HG03108 (cell line): ENCODE results near the gene RAMP1.
"Not testable (repeated sequence)": the region's sequence is repeated elsewhere in the genome, so short reads cannot be mapped to it uniquely, and the experiment has no call there.

ENCODE experiments used
- ATAC-seq: cut with Tn5 transposase; IDR thresholded peaks from one replicate; pipeline ENCODE4 v1.9.1; 2021; ENCODE audit warnings: moderate library complexity; ENCODE audit not compliant: unreplicated experiment

The RAMP1 gene

GRCh38 chr2:237863102-237863511 lies 3.7 kb downstream of the RAMP1 start:
- no peak for ATAC-seq

GRCh38 chr2:237863689-237864443 lies 4.4 kb downstream of the RAMP1 start:
- ATAC-seq: no peak

- no peak for ATAC-seq
Observed at GRCh38 chr2:237864444-237864931, 5.1 kb downstream of the RAMP1 start.

GRCh38 chr2:237864940-237865622 lies 5.7 kb downstream of the RAMP1 start:
- ATAC-seq: no peak

- ATAC-seq: no peak
Observed at GRCh38 chr2:237865623-237866041, 6.2 kb downstream of the RAMP1 start.

GRCh38 chr2:237866101-237866621 lies 6.7 kb downstream of the RAMP1 start:
- no peak for ATAC-seq

GRCh38 chr2:237867465-237867864 lies 8.0 kb downstream of the RAMP1 start:
- ATAC-seq: no peak

- not testable (repeated sequence) for ATAC-seq
Observed at GRCh38 chr2:237868074-237868473, 8.7 kb downstream of the RAMP1 start.

- ATAC-seq: no peak
Observed at GRCh38 chr2:237868631-237869342, 9.4 kb downstream of the RAMP1 start.

- no peak for ATAC-seq
Observed at GRCh38 chr2:237869343-237870102, 10.1 kb downstream of the RAMP1 start.

- ATAC-seq: no peak
Observed at GRCh38 chr2:237870126-237870525, 10.7 kb downstream of the RAMP1 start.

- ATAC-seq: no peak
Observed at GRCh38 chr2:237870754-237871651, 11.6 kb downstream of the RAMP1 start.

GRCh38 chr2:237872178-237872887 lies 12.9 kb downstream of the RAMP1 start:
- no peak for ATAC-seq

GRCh38 chr2:237873421-237873831 lies 14.0 kb downstream of the RAMP1 start:
- ATAC-seq: no peak

GRCh38 chr2:237873897-237874551 lies 14.6 kb downstream of the RAMP1 start:
- no peak for ATAC-seq

- ATAC-seq: no peak
Observed at GRCh38 chr2:237874585-237875161, 15.2 kb downstream of the RAMP1 start.

GRCh38 chr2:237875256-237876060 lies 16.0 kb downstream of the RAMP1 start:
- no peak for ATAC-seq
